MV-4-11 (cell line): ENCODE measurements around the gene SRC.
A peak's percentile ranks its signal among the peaks of the same experiment; 100 is the strongest.

Experiments
- DNase-seq: peaks from one replicate; lab custom pipeline; 2025; lab: John Stamatoyannopoulos, UW

The SRC gene

GRCh38 chr20:37345339-37346235 lies at the start of gene SRC:
Gene SRC, plus strand, starts transcription at chr20:37346140. Its CDS starts 38,014 bp downstream, at chr20:37384154.
- peak; percentile 42 for DNase-seq

GRCh38 chr20:37296371-37296770 lies 49.6 kb upstream of the SRC start:
- DNase-seq, result peak; percentile 46

- DNase-seq, result no peak
Observed at GRCh38 chr20:37297066-37297736, 48.7 kb upstream of the SRC start.

GRCh38 chr20:37298190-37298939 lies 47.6 kb upstream of the SRC start:
- DNase-seq, result peak; percentile 63

GRCh38 chr20:37299718-37300528 lies 46.0 kb upstream of the SRC start:
- no peak for DNase-seq

GRCh38 chr20:37301120-37301519 lies 44.8 kb upstream of the SRC start:
- DNase-seq, result no peak

- no peak for DNase-seq
Observed at GRCh38 chr20:37301558-37301957, 44.4 kb upstream of the SRC start.

- no peak for DNase-seq
Observed at GRCh38 chr20:37302981-37303380, 43.0 kb upstream of the SRC start.

- no peak for DNase-seq
Observed at GRCh38 chr20:37303637-37304036, 42.3 kb upstream of the SRC start.

- DNase-seq, result no peak
Observed at GRCh38 chr20:37305079-37305478, 40.9 kb upstream of the SRC start.

GRCh38 chr20:37305839-37306238 lies 40.1 kb upstream of the SRC start:
- DNase-seq, result no peak

- DNase-seq, result no peak
Observed at GRCh38 chr20:37308086-37309050, 37.6 kb upstream of the SRC start.

- no peak for DNase-seq
Observed at GRCh38 chr20:37309290-37309689, 36.6 kb upstream of the SRC start.

- DNase-seq, result no peak
Observed at GRCh38 chr20:37309936-37310590, 35.9 kb upstream of the SRC start.

- DNase-seq, result no peak
Observed at GRCh38 chr20:37310951-37311350, 35.0 kb upstream of the SRC start.

GRCh38 chr20:37311710-37312355 lies 34.1 kb upstream of the SRC start:
- DNase-seq, result no peak

- no peak for DNase-seq
Observed at GRCh38 chr20:37313546-37314091, 32.3 kb upstream of the SRC start.

GRCh38 chr20:37314099-37314498 lies 31.8 kb upstream of the SRC start:
- DNase-seq, result no peak

GRCh38 chr20:37314617-37315016 lies 31.3 kb upstream of the SRC start:
- no peak for DNase-seq
